GM19099 (cell line): ENCODE results near the gene LRTM2.

Experiments used
- POLR2A ChIP-seq: IDR thresholded peaks from 3 replicates; pipeline ENCODE4 v1.6.1; 2011; ENCODE audit warnings: low read depth; ENCODE audit not compliant: insufficient read length; ENCODE audit errors: extremely low read depth

The LRTM2 gene

GRCh38 chr12:1883513-1883912 lies 63.1 kb downstream of the LRTM2 start:
- no peak for TF ChIP-seq POLR2A

DNA sequence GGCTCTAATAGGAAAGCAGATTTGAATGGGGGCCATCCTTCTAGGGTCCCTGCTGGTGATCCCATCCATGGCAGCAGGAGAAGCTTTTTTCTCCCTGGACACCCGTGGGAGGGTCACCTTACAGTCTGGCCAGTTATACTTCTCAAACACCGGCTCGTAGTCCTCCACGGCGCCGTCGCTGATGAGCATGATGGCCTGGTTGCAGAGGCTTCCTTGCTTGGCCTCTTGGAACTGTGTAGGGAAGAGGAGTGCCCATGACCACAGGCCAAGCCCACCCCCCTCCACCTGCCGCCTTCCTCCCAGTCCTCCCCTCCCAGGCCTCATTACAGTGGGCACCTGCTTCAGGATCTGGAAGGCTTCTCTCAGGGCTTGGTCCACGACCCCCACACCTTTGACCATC lies 64.3 kb downstream of the LRTM2 start:
- TF ChIP-seq POLR2A = no peak

DNA sequence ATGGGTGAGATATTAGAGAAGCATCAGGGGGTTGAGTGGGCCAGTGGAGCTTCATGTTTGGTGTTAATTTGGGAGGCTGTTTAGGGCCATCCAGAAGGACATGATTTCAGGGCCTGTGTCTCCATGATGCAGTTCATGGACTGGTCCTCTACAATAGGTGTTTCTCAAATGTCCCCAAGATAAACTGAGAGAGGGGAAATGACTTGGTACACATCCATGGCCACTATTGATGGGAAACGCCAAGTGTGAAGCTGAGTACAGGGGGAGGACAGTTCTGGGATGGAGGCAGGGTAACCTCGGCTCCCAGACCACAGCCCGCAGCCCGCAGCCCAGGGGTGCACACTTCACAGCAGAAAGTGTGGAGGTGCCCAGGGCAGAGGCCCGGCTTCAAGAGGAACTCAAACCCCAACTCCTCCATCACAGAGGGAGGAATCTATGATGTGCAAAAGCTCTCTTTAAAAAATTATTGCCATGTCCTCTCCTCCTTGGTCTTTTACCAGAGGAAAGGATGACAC lies 64.8 kb downstream of the LRTM2 start:
- no peak for TF ChIP-seq POLR2A

DNA sequence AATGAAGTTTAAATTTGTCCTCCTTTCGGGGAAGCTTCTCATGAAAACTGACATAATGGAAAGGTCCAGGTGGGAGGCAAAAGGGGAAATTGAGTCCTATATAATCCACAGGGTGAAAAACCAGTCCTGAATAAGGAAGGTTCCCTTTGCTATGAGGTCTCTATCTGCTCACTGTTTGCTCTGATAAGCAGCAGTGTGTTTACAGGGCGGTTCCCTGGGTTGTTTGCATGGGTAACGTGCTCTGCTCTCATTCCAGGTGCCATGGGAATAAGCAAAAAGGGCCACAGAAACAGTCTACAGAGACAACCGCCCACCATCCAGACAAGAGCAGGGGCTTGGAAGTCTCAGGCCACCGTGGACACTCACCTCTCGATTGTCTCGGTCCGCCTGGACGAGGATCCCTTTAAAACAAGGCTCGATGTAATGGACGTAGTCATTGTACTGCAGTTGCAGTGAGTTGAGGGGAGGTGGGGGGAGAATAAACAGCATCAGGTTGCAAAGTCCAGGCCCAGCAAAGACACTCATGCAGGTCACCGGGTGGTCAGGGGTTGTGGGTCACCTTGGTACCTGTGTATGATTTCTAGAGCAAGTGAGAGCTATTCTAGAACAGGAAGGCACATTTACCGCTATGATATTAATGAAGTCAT lies 65.4 kb downstream of the LRTM2 start:
- TF ChIP-seq POLR2A = no peak
